A549 treated with DMSO at 1 μM for 4 hours (cell line): ENCODE data around the gene PPP6C. TPM values are rescaled to one million over a fixed set of nuclear protein-coding genes. Genes with fewer than 3 reads are reported as not detected.

Experiments
- total RNA-seq: library from RNA; stranded (reverse); fragments of 200-300 nt; extraction: Qiagen RNA extraction; gene quantifications from 5 replicates; pipeline ENCODE4 v1.2.3, GENCODE V29; 2022; ENCODE audit warnings: low read depth

The PPP6C gene
- 25.2 to 32.6 TPM (median 28.4 TPM) in 5 replicates for total RNA-seq

DNA sequence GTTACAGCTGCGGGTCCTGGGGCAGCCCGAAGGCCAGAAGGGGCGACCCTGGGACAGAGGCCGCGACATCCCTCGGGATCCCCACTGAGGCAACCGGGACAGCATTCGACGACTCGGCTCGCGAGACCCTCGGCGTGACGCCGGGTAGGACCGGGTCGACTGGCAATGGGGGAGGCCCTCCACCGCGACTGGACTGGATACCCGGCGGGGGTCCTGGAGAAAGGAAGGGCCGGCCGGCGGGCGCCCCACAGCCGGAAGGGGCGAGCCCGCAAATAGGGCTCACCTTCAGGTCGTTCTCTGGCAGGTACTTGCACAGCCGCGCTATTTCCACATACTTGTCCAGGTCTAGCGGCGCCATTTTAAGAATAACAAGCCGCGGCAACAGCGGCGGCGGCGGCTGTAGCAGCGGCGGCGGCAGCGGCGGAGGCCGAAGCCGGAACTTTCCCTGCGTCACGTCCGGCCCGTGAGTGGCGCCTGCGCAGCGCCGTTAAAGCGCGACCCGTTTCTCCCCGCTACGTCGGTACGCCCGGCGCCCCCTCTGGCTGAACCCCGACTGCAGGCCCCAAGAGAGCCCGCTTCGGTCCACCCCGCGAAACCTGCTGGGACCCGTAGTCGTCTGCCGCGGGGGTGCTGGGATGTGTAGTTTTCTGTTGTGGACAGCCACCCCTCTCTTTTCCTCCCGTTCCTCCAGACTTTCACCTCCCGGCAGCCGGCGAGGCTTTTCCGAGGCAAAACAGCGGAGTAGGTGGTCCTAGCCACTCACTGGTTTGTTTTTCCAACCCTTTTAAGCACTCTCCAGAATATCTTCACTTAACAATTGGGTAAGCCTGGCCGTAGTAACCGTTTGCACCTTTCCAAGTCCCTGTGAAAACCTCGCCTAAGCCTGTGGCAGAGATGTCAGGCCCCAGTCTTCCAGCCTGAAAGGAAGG is at the start of gene PPP6C:
Gene PPP6C (minus strand): TSS at position 443 of the 929 bp plus-strand sequence. CDS start 85 bp downstream, at position 358.

DNA sequence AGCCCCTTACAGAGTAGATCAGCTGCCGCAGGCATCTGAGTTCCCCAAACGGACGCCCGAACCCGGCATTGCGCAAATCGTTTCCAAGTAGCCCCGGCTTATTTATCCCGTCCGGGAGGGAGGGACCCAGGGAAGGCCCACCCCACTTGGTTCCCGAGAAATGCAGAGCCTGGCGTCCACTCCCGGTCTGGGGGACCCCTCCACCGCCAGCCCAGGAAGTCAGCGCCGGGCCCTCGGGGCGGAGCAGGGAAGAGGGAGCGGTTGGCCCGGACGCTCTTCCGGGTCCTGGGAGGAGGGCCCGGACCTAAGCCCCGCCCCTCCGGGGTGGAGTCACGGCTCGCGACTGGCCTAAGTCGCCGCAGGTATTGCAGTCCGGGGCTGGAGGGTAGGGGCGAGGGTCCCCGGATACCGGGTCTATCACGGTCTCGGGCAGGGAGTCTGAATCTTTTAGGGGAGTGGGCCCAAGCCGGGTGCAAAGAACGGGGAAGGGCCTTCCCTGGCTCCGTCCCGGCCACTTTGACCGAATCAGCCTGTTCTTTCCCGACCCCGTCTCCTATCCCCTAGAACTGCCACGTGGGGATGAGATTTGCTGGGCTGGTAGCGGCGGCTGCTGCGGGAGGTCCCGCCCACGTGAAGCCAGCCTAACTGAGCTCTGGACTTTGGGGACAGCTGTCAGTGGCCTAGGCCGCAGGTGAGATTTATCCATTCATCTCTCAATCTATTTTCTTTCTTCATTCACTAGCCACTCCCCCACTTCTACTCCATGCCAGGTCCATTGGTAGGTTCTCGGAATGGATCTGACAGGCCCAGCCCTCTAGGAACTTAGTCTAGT is 10.8 kb upstream of the PPP6C start, which contains the start of gene RABEPK:
Gene RABEPK (plus strand): TSS at position 327 of the 832 bp plus-strand sequence. CDS start 2,472 bp downstream, outside the sequence.

DNA sequence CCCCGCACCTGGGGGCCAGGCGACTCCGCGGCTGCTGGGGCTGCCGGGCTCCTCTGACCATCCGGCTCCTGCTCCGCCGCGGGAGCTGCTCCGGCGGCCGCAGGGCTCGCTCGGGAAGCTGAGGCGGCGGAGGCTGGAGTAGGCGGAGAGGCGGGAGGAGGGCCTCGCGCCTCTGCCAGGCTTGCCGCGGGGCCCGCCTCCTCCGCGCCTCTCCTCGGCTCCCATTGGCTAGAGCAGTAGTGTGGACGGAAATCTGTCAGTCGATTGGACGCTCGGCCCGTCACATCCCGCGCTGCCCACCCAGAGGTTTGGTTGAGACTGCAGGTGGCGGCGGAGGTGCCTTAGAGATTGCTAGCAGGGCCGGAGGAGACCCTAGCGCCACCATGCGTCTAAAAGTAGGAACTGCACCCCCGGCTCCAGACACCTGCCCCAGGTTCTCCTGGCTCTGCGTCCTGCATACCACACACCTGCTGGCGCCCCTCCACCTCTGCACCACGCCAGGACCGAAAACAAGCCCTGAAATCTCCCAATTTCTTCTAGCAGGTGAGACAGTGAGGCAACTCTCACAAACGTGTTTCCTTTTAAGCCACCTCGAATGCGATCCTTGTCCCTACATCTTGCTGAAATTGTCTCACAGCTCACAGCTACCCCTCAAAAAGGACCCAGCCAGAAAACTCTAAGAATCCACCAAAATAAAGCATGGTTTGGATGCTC is 46.1 kb downstream of the PPP6C start, which contains the start of gene SCAI:
Gene SCAI (minus strand): TSS at position 152 of the 714 bp plus-strand sequence. CDS start 91 bp downstream, at position 61.

Other genes with a start within 250 kb of the PPP6C start
- 10.0 to 12.3 TPM (median 10.8 TPM) in 5 replicates for gene GOLGA1, start 248.7 kb downstream of the PPP6C start, total RNA-seq
- 0.78 to 2.6 TPM (median 2.0 TPM) in 5 replicates for gene SCAI, start 46.3 kb downstream of the PPP6C start, total RNA-seq
- 39.1 to 47.8 TPM (median 45.3 TPM) in 5 replicates for gene RABEPK, start 10.7 kb upstream of the PPP6C start, total RNA-seq
- 368 to 406 TPM (median 395 TPM) in 5 replicates for gene HSPA5, start 51.5 kb upstream of the PPP6C start, total RNA-seq
- gene GAPVD1, start 72.0 kb upstream of the PPP6C start, total RNA-seq, result 15.1 to 20.6 TPM (median 18.6 TPM) in 5 replicates